Prostate gland (tissue), 2 donors: ENCODE data around the gene TMEM222. TPM values are rescaled to one million over a fixed set of nuclear protein-coding genes. Genes with fewer than 3 reads are reported as not detected.

Experiments
- DNase-seq: peaks from one replicate; pipeline ENCODE4 v3.0.0-alpha.2; 2019; ENCODE audit warnings: low spot score
- H3K27ac ChIP-seq, 2 donors: fragments of 200-600 bp; sonication (generic); 2 replicates each; pipeline ENCODE4 v1.5.1; 2017 to 2019
- H3K27me3 ChIP-seq: fragments of 200-600 bp; sonication (generic); replicated peaks from 2 replicates; pipeline ENCODE4 v1.5.1; 2019; ENCODE audit not compliant: insufficient read depth
- H3K36me3 ChIP-seq, 2 donors: fragments of 200-600 bp; sonication (generic); 1 replicate in 1 of 2; 2 replicates in 1 of 2; pipeline versions ENCODE4 v1.5.1 to v1.8.1; 2017 to 2019
- H3K4me1 ChIP-seq: fragments of 200-600 bp; sonication (generic); replicated peaks from 2 replicates; pipeline ENCODE4 v1.5.1; 2019
- H3K4me3 ChIP-seq, 2 donors: fragments of 200-600 bp; sonication (generic); 2 replicates each; pipeline ENCODE4 v1.5.1; 2017 to 2019
- H3K9me3 ChIP-seq: fragments of 200-600 bp; sonication (generic); 2 replicates; pipeline ENCODE4 v1.5.1; 2017
- POLR2A ChIP-seq: fragments of 450-650 bp; IDR thresholded peaks from one replicate; pipeline ENCODE4 v1.6.1; 2016; ENCODE audit warnings: antibody characterized with exemption, mild to moderate bottlenecking
- POLR2AphosphoS5 ChIP-seq: sonication (generic); formaldehyde crosslinking; IDR thresholded peaks from one replicate; pipeline ENCODE4 v1.6.1; 2017; ENCODE audit warnings: antibody characterized with exemption
- WGBS: methylation state at CpG from one replicate; pipeline ENCODE4 v1.1.5; 2018; 5-methylcytosine and 5-hydroxymethylcytosine counted together
- intact Hi-C: fragments of 100-400 bp; cut with DNase I; formaldehyde crosslinking; loops from one replicate; pipeline ENCODE4 v1.14.2; 2022
- total RNA-seq, 2 donors: library from RNA; depleted of rRNA; stranded (reverse); fragments of >200 nt; gene quantifications; one replicate each; pipeline ENCODE4 v1.1.0, GENCODE V29; 2016
- TF ChIP-seq, protein P1 (sequence below), 4 experiments: fragments of 200-600 bp in 2 of 4; fragments of 450-650 bp in 2 of 4; sonication (generic) in 2 of 4; IDR thresholded peaks; 1 replicate in 3 of 4; 2 replicates in 1 of 4; pipeline ENCODE4 v1.5.1; 2016 to 2019; ENCODE audit warnings: antibody characterized with exemption in 4 of 4, mild to moderate bottlenecking in 2 of 4, moderate library complexity in 2 of 4

The TMEM222 gene
- total RNA-seq, 2 donors from 2014 or later: 49.6 to 59.5 TPM

DNA sequence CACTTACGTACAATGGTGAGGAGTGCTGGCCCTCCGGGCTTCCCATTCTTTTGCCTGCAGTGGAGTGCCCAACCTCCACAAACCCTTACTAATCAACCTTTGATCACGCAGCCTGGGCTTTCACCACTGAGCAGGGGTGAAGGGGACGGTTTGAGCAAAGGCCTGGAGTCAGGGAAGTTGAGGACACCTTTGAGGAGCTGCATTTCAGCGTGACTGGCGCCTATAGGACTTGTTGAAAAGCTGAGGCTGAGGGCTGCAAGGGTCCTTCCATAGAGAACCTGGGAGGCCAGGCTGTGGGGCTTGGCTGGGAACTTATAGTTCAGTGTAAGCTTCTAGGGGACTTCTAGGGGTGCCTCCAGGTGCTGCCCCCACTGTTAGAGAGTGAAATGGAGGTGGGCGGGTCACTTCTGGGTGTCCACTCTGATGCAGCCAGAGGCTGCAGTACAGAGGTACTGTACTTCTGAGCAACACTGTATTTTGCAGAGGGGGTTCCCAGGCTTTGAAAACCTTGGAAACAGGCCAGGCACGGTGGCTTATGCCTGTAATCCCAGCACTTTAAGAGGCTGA lies 29.7 kb downstream of the TMEM222 start:
- peaks cover 5% of the 10 kb centered on the region for H3K4me1 ChIP-seq
- H3K9me3 ChIP-seq: no peaks in the 10 kb centered on the region
- no peak overlapping the region for H3K4me3 ChIP-seq
- peaks cover 0 to 6% of the 10 kb centered on the region in 2 donors for H3K36me3 ChIP-seq
- no peaks in the 10 kb centered on the region for H3K27me3 ChIP-seq
- DNase-seq: no peak
- no peak for TF ChIP-seq POLR2A
- TF ChIP-seq POLR2AphosphoS5: no peak
- TF ChIP-seq, protein P1, sequence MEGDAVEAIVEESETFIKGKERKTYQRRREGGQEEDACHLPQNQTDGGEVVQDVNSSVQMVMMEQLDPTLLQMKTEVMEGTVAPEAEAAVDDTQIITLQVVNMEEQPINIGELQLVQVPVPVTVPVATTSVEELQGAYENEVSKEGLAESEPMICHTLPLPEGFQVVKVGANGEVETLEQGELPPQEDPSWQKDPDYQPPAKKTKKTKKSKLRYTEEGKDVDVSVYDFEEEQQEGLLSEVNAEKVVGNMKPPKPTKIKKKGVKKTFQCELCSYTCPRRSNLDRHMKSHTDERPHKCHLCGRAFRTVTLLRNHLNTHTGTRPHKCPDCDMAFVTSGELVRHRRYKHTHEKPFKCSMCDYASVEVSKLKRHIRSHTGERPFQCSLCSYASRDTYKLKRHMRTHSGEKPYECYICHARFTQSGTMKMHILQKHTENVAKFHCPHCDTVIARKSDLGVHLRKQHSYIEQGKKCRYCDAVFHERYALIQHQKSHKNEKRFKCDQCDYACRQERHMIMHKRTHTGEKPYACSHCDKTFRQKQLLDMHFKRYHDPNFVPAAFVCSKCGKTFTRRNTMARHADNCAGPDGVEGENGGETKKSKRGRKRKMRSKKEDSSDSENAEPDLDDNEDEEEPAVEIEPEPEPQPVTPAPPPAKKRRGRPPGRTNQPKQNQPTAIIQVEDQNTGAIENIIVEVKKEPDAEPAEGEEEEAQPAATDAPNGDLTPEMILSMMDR (IDR thresholded peaks at IDR 0.05): no peak
- intact Hi-C loops: loop anchor here (10.0 kb wide), 1 partner anchor 47 kb away; no protein-coding TSS in a partner anchor
- WGBS: 63% methylated on average over 8 of the region's 8 CpGs
- no peak overlapping the region for H3K27ac ChIP-seq

DNA sequence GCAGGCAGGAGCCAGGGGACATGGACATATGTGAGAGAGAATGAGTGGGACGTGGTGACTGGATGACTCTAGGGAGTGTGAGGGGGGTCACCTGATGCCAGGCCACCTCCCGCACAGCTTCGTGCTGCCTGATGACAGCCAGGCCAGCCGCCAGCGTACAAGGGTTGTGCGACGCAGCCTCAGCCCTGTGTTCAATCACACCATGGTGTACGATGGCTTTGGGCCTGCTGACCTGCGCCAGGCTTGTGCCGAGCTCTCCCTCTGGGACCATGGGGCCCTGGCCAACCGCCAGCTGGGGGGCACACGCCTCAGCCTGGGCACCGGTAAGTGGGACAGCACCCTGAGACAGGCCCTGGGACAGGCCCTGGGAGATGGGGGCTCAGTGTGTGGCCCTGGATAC lies 31.2 kb downstream of the TMEM222 start:
- H3K4me1 ChIP-seq: peaks cover 5% of the 10 kb centered on the region
- DNase-seq: no peak
- WGBS: 88% methylated on average over 11 of the region's 13 CpGs
- intact Hi-C loops: loop anchor here (10.0 kb wide), 1 partner anchor 48 kb away; no protein-coding TSS in a partner anchor
- no peaks in the 10 kb centered on the region for H3K9me3 ChIP-seq
- H3K36me3 ChIP-seq: peaks cover 0 to 6% of the 10 kb centered on the region in 2 donors
- H3K4me3 ChIP-seq: no peak overlapping the region
- H3K27me3 ChIP-seq: no peaks in the 10 kb centered on the region
- no peak overlapping the region for H3K27ac ChIP-seq
- no peak for TF ChIP-seq POLR2AphosphoS5
- TF ChIP-seq, protein P1 (IDR thresholded peaks at IDR 0.05): no peak
- TF ChIP-seq POLR2A: no peak

DNA sequence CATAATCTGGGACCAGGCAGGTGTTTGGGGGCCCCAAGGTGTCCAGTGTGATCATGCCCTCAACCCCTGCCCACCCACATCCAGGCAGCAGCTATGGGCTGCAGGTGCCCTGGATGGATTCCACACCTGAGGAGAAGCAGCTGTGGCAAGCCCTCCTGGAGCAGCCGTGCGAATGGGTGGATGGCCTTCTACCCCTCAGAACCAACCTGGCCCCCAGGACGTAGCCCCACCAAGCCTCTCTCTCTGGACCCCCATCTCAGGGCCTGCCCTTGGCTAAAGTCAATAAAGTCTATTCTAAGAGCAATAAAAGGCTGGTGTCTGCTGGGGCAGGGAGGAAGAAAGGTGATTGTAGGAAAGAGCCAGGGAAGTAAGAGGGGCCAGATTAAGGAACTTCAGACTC lies 31.7 kb downstream of the TMEM222 start:
- Histone ChIP-seq H3K4me1 (peaks cover 5% of the 10 kb centered on the region), H3K4me3 (no peak overlapping the region), H3K27ac (no peak overlapping the region), H3K36me3 (peaks cover 0 to 11% of the 10 kb centered on the region in 2 donors), H3K9me3 (no peaks in the 10 kb centered on the region), H3K27me3 (no peaks in the 10 kb centered on the region)
- intact Hi-C loops: loop anchor here (10.0 kb wide), 1 partner anchor 49 kb away; no protein-coding TSS in a partner anchor
- TF ChIP-seq POLR2AphosphoS5 (no peak), POLR2A (no peak)
- no peak for DNase-seq
- 72% methylated on average over 3 of the region's 3 CpGs for WGBS

DNA sequence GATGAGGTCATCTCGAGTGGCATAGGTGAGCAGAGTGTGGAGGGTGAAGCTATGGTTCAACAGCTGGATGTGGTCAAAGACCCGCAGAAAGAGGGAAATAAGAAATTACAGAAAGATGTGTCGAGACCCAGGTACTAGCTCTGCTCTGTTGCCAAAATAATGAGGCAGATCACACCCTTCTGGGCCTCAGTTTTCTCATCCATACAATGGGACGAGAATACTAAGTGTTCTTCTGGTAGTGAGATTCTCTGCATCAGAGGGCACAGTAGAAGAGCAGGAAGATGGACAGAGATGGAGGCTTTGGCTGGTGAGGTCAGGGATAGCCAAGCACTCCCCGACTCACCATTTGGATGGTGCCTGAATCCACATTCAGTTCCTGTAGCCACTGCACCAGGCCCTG lies 33.7 kb downstream of the TMEM222 start:
- H3K4me3 ChIP-seq: no peak overlapping the region
- H3K36me3 ChIP-seq: peaks cover 0 to 16% of the 10 kb centered on the region in 2 donors
- no peaks in the 10 kb centered on the region for H3K9me3 ChIP-seq
- no peaks in the 10 kb centered on the region for H3K27me3 ChIP-seq
- intact Hi-C loops: loop anchor here (2.0 to 10.0 kb wide), 2 partner anchors 33 to 51 kb away; no protein-coding TSS in a partner anchor
- no peak for TF ChIP-seq POLR2A
- TF ChIP-seq, protein P1 (IDR thresholded peaks at IDR 0.05): no peak
- no peak for TF ChIP-seq POLR2AphosphoS5
- DNase-seq: no peak
- no peak overlapping the region for H3K27ac ChIP-seq
- 91% methylated on average over 5 of the region's 5 CpGs for WGBS
- H3K4me1 ChIP-seq: no peaks in the 10 kb centered on the region

DNA sequence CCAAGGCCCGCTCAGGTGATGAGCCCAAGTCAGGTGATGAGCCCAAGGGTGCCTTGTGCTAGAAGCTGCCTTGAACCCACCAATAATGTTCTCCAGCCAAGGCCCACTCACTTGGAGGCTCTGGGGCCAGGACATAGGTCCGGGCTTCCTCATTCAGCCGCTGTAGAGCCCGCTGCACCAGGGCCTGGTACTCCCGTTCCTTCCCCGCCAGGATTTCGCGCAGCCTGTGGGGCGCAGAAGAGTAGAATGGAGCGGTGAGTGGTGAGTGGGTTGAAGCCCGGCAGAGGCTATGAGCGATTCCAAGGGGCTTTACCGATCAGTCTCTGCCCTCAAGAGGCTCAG lies 34.3 kb downstream of the TMEM222 start:
- Histone ChIP-seq H3K4me1 (no peaks in the 10 kb centered on the region), H3K36me3 (peaks cover 0 to 16% of the 10 kb centered on the region in 2 donors), H3K27me3 (no peaks in the 10 kb centered on the region), H3K9me3 (no peaks in the 10 kb centered on the region), H3K4me3 (no peak overlapping the region), H3K27ac (peak overlapping the region; percentile 82 to 83)
- 88% methylated on average over 13 of the region's 13 CpGs for WGBS
- intact Hi-C loops: loop anchor here (2.0 to 10.0 kb wide), 2 partner anchors 33 to 51 kb away; no protein-coding TSS in a partner anchor
- TF ChIP-seq POLR2AphosphoS5 (no peak), POLR2A (no peak)
- TF ChIP-seq, protein P1 (IDR thresholded peaks at IDR 0.05): no peak
- no peak for DNase-seq
